Measurements from ENCODE around the gene PCDHB9.
"Not testable (repeated sequence)": the region's sequence is repeated elsewhere in the genome, so short reads cannot be mapped to it uniquely, and the experiment has no call there.

The PCDHB9 gene

DNA sequence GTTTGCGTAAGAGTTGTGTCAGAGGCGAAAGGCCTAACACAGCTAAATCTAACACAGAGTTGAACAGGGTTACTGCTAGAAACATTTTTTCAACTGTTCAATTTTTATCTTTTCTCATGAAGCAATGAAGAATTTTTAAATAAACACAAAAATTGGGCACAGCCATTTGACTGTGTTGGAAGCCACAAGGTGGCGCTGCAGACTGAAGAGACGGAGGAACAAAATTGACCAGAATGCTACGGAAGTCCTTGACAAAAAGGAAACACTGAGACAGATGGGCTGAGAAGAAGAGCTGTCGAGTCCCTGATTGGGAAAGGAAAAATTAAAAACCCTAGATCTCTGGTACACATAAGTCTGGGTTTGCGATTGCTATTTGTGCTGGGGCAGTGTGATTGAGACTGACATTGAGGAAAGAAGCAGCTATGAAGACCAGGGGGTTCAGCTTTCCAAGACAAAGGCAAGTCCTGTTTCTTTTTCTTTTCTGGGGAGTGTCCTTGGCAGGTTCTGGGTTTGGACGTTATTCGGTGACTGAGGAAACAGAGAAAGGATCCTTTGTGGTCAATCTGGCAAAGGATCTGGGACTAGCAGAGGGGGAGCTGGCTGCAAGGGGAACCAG, at the start of gene PCDHB9:
Gene PCDHB9 (plus strand): TSS at position 265 of the 616 bp plus-strand sequence. CDS start 158 bp downstream, at position 423.
- DNase-seq (ENCODE audit: low read depth, low spot score), result peak; percentile 29

DNA sequence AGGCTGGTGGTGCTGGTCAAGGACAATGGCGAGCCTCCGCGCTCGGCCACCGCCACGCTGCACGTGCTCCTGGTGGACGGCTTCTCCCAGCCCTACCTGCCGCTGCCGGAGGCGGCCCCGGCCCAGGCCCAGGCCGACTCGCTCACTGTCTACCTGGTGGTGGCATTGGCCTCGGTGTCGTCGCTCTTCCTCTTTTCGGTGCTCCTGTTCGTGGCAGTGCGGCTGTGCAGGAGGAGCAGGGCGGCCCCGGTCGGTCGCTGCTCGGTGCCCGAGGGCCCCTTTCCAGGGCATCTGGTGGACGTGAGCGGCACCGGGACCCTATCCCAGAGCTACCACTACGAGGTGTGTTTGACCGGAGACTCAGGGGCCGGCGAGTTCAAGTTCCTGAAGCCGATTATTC, 49.6 kb upstream of the PCDHB9 start:
- DNase-seq (ENCODE audit: low read depth, low spot score), result not testable (repeated sequence)

DNA sequence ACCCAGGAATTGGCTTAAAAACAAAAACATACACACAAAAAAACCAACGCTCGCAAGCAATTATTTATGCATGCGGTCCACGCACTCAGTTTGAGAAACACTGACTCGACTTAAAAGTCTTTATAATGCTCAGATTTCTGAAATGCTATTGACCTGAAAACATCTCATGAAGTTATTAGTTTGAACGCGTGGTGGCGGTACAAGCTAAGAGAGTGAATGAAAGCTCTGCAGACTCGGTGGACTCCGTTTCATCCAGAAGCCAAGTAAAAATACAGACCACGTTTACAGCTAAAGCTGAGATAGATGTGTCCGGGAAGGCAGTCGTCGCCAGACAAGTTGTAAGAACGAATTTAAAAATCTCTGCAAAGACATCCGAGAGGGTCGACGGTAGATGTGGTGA, 37.1 kb upstream of the PCDHB9 start, which contains the start of gene PCDHB6:
Gene PCDHB6 (plus strand): TSS at position 246 of the 400 bp plus-strand sequence. CDS start 201 bp downstream, outside the sequence.
- peak; percentile 30 for DNase-seq (ENCODE audit: low read depth, low spot score)

DNA sequence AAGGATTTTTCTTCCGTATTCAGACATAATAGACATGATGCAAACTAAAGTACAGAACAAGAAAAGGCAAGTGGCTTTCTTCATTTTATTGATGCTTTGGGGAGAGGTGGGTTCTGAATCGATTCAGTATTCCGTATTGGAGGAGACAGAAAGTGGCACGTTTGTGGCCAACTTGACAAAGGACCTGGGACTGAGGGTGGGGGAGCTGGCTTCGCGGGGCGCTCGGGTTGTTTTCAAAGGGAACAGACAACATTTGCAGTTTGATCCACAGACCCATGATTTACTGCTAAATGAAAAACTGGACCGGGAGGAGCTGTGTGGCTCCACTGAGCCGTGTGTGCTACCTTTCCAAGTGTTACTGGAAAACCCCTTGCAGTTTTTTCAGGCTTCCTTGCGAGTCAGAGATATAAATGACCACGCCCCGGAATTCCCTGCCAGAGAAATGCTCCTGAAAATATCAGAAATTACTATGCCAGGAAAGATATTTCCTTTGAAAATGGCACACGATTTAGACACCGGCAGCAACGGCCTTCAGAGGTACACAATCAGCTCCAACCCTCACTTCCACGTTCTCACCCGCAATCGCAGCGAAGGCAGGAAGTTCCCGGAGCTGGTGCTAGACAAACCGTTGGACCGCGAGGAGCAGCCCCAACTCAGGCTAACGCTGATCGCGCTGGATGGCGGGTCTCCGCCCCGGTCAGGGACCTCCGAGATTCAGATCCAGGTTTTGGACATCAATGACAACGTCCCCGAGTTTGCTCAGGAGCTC, 36.6 kb upstream of the PCDHB9 start:
- no peak for DNase-seq (ENCODE audit: low read depth, low spot score)

DNA sequence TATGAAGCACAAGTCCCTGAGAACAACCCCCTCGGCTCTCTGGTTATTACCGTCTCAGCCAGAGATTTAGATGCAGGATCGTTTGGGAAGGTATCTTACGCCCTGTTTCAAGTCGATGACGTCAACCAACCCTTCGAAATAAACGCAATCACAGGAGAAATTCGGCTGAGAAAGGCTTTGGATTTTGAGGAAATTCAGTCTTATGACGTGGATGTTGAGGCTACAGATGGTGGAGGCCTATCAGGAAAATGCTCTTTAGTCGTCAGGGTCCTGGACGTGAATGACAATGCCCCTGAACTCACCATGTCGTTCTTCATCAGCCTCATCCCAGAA, 36.0 kb upstream of the PCDHB9 start:
- no peak for DNase-seq (ENCODE audit: low read depth, low spot score)

DNA sequence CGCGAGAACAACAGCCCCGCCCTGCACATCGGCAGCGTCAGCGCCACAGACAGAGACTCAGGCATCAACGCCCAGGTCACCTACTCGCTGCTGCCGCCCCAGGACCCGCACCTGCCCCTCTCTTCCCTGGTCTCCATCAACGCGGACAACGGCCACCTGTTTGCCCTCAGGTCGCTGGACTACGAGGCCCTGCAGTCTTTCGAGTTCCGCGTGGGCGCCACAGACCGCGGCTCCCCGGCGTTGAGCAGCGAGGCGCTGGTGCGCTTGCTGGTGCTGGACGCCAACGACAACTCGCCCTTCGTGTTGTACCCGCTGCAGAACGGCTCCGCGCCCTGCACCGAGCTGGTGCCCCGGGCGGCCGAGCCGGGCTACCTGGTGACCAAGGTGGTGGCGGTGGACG, 35.3 kb upstream of the PCDHB9 start:
- not testable (repeated sequence) for DNase-seq (ENCODE audit: low read depth, low spot score)

DNA sequence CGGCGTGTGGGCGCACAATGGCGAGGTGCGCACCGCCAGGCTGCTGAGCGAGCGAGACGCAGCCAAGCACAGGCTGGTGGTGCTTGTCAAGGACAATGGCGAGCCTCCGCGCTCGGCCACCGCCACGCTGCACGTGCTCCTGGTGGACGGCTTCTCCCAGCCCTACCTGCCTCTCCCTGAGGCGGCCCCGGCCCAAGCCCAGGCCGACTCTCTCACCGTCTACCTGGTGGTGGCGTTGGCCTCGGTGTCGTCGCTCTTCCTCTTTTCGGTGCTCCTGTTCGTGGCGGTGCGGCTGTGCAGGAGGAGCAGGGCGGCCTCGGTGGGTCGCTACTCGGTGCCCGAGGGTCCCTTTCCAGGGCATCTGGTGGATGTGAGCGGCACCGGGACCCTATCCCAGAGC, 34.9 kb upstream of the PCDHB9 start:
- not testable (repeated sequence) for DNase-seq (ENCODE audit: low read depth, low spot score)

DNA sequence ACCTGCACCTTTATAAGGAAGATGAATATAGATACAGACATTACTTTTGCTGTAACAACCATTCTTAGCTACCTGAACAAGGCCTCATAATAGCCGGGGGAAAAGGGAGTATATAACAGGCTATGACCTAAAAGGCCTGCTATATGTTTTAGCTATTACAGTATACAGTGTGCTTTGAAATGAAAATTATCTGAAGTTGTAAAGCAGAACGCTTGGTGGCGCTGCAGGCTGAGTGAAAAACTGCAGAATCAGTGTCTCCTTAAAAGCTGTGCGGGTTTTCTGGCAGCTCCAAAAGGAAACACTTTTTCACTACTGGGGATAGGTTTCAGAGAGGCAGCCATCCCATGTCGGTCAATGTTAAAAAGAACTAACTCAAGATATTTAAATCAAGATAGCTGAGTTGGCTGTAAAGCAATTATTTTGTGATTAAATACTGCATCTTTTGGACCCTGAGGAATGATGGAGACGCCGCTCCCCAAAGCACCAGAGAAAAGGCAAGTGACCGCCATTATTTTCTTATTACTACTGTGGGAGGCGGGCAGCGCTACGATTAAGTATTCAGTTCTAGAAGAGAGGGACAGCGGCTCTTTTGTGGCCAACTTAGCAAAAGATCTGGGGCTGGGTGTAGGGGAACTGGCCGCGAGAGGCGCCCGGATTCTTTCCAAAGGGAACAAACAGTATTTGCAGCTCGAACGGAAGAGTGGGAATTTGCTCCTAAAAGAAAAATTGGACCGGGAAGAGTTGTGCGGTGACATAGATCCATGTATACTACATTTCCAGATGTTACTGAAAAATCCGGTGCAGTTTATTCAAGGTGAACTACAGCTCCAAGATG, 31.2 kb upstream of the PCDHB9 start:
- DNase-seq (ENCODE audit: low read depth, low spot score), result peak; percentile 19

DNA sequence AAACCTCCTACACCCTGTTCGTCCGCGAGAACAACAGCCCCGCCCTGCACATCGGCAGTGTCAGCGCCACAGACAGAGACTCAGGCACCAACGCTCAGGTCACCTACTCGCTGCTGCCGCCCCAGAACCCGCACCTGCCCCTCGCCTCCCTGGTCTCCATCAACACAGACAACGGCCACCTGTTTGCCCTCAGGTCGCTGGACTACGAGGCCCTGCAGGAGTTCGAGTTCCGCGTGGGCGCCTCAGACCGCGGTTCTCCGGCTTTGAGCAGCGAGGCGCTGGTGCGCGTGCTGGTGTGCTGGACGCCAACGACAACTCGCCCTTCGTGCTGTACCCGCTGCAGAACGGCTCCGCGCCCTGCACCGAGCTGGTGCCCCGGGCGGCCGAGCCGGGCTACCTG, 29.6 kb upstream of the PCDHB9 start:
- not testable (repeated sequence) for DNase-seq (ENCODE audit: low read depth, low spot score)

DNA sequence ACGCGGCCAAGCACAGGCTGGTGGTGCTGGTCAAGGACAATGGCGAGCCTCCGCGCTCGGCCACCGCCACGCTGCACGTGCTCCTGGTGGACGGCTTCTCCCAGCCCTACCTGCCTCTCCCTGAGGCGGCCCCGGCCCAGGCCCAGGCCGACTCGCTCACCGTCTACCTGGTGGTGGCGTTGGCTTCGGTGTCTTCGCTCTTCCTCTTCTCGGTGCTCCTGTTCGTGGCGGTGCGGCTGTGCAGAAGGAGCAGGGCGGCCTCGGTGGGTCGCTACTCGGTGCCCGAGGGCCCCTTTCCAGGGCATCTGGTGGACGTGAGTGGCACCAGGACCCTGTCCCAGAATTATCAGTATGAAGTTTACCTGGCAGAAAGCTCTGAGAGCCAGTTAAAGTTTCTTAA, 29.1 kb upstream of the PCDHB9 start:
- not testable (repeated sequence) for DNase-seq (ENCODE audit: low read depth, low spot score)

DNA sequence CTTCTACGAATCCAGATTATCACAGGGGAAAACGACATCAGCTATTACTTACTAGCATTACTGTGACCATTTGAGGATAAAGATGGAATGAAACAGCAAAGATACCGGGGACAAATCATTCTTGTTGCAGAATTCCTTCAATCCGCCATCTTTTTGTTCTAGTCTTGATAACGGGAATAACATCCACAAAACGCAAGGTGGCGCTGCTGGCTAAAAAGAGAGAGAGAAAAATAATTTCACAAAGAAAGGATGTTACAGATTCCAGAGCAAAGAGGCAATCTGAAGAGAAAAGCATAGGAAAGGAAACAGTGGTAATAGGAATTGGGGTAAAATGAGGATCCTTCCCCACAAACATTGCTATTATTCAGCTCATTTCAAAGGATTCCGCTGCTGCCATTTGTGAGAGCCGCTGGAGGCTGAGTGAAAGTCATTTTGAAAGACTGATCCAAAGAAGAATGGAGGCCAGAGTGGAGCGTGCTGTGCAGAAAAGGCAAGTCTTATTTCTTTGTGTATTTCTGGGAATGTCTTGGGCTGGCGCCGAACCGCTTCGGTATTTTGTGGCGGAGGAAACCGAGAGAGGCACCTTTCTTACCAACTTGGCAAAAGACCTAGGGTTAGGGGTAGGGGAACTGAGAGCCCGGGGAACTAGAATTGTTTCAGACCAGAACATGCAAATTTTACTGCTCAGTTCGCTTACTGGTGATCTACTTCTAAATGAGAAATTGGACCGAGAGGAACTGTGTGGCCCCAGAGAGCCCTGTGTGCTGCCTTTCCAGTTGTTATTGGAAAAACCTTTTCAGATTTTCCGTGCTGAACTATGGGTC, 14.4 kb upstream of the PCDHB9 start, which contains the start of gene PCDHB7:
Gene PCDHB7 (plus strand): TSS at position 264 of the 824 bp plus-strand sequence. CDS start 192 bp downstream, at position 456.
- DNase-seq (ENCODE audit: low read depth, low spot score), result peak; percentile 4

DNA sequence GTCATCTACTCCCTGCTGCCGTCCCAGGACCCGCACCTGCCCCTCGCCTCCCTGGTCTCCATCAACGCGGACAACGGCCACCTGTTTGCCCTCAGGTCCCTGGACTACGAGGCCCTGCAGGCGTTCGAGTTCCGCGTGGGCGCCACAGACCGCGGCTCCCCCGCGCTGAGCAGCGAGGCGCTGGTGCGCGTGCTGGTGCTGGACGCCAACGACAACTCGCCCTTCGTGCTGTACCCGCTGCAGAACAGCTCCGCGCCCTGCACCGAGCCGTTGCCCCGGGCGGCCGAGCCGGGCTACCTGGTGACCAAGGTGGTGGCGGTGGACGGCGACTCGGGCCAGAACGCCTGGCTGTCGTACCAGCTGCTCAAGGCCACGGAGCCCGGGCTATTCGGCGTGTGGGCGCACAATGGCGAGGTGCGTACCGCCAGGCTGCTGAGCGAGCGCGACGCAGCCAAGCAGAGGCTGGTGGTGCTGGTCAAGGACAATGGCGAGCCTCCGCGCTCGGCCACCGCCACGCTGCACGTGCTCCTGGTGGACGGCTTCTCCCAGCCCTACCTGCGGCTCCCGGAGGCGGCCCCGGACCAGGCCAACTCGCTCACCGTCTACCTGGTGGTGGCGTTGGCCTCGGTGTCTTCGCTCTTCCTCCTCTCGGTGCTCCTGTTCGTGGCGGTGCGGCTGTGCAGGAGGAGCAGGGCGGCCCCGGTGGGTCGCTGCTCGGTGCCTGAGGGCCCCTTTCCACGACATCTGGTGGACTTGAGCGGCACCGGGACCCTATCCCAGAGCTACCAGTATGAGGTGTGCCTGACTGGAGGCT, 12.5 kb upstream of the PCDHB9 start:
- DNase-seq (ENCODE audit: low read depth, low spot score), result not testable (repeated sequence)

DNA sequence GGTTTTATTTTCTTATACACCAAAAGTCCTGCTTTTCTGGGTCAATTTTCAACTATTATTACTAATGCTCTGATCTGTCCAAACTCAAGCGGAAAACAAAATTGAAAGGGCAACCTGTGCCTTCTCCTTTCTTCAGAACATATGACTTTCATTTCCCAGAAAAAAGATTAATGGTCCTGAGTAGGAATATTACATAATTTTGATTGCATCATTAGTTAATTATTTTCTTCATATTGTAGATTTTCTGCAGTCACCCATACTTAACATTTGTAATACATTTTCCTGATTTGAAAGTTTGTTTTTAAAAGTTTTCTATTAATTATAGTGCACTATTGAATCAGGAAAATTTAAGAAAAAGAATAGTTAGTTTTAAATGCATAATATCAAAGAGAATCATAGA, 11.0 kb upstream of the PCDHB9 start:
- no peak for DNase-seq (ENCODE audit: low read depth, low spot score)

DNA sequence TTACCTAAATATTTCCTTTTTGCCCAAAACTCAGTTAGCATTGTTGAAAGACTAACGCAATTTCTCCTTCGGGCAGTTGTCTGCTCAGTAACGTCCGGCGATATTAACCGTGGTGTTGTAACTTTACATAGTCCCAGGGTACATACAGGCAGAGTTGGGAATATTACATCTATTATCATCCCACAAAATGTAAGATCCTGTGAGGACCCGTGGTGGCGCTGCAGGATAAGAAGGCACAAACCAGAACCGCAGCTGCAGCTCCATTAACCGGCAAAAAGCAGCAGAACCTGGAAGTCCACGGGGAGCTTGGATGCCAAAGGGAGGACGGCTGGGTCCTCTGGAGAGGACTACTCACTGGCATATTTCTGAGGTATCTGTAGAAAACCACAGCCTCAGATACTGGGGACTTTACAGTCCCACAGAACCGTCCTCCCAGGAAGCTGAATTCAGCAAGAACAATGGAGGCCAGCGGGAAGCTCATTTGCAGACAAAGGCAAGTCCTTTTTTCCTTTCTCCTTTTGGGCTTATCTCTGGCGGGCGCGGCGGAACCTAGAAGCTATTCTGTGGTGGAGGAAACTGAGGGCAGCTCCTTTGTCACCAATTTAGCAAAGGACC, 9.3 kb upstream of the PCDHB9 start, which contains the start of gene PCDHB8:
Gene PCDHB8 (plus strand): TSS at position 214 of the 615 bp plus-strand sequence. CDS start 245 bp downstream, at position 459.
- DNase-seq (ENCODE audit: low read depth, low spot score), result not testable (repeated sequence)

DNA sequence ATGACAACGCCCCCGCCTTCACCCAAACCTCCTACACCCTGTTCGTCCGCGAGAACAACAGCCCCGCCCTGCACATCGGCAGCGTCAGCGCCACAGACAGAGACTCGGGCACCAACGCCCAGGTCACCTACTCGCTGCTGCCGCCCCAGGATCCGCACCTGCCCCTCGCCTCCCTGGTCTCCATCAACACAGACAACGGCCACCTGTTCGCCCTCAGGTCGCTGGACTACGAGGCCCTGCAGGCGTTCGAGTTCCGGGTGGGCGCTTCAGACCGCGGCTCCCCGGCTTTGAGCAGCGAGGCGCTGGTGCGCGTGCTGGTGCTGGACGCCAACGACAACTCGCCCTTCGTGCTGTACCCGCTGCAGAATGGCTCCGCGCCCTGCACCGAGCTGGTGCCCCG, 7.6 kb upstream of the PCDHB9 start:
- DNase-seq (ENCODE audit: low read depth, low spot score), result not testable (repeated sequence)

DNA sequence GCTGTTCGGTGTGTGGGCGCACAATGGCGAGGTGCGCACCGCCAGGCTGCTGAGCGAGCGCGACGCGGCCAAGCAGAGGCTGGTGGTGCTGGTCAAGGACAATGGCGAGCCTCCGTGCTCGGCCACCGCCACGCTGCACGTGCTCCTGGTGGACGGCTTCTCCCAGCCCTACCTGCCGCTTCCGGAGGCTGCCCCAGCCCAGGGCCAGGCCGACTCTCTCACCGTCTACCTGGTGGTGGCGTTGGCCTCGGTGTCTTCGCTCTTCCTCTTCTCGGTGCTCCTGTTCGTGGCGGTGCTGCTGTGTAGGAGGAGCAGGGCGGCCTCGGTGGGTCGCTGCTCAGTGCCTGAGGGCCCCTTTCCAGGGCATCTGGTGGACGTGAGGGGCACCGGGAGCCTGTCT, 7.1 kb upstream of the PCDHB9 start:
- not testable (repeated sequence) for DNase-seq (ENCODE audit: low read depth, low spot score)

DNA sequence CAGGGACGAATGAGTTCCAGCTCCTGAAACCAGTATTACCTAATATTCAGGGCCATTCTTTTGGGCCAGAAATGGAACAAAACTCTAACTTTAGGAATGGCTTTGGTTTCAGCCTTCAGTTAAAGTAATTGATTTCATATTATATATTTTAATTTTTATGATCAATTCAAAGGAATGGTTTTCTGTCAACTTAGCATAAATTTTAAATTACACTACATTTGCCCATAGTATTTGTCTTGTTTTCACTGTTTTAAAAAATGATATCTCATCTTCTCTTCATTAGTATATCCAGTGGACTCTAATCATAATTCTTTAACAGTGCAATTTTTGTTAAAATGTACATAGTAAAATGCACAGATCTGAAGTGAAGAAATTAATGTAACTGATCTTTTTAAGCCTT, 6.6 kb upstream of the PCDHB9 start:
- DNase-seq (ENCODE audit: low read depth, low spot score), result no peak

DNA sequence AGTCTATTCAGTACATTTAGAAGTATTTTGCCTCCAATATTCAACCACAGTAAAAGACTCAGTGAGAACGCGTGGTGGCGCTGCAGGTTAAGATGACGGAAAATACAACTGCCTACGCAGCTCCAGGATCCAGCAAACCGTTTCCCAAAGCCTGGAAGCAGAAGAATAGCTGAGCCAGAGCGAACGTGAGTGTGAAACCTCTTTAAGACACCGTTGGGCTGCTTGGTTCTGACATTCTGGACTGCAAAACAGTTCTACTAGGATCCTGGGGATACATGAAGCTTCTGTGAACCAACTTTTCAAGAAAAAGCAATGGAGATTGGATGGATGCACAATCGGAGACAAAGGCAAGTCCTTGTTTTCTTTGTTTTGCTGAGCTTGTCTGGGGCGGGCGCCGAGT, 4.7 kb upstream of the PCDHB9 start, which contains the start of gene PCDHB16:
Gene PCDHB16 (plus strand): TSS at position 140 of the 400 bp plus-strand sequence. CDS start 173 bp downstream, at position 313.
- peak; percentile 53 for DNase-seq (ENCODE audit: low read depth, low spot score)

DNA sequence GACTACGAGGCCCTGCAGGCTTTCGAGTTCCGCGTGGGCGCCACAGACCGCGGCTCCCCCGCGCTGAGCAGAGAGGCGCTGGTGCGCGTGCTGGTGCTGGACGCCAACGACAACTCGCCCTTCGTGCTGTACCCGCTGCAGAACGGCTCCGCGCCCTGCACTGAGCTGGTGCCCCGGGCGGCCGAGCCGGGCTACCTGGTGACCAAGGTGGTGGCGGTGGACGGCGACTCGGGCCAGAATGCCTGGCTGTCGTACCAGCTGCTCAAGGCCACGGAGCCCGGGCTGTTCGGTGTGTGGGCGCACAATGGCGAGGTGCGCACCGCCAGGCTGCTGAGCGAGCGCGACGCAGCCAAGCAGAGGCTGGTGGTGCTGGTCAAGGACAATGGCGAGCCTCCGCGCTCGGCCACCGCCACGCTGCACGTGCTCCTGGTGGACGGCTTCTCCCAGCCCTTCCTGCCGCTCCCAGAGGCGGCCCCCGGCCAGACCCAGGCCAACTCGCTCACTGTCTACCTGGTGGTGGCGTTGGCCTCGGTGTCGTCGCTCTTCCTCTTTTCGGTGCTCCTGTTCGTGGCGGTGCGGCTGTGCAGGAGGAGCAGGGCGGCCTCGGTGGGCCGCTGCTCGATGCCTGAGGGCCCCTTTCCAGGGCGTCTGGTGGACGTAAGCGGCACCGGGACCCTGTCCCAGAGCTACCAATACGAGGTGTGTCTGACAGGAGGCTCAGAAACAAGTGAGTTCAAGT, 2.7 kb upstream of the PCDHB9 start:
- not testable (repeated sequence) for DNase-seq (ENCODE audit: low read depth, low spot score)
